GM06990 (cell line): ENCODE data around the gene RGS12.

Experiments used
- DNase-seq: peaks from one replicate; pipeline ENCODE4 v3.0.0-alpha.2; 2011; ENCODE audit not compliant: insufficient read length; ENCODE audit errors: extremely low read depth
- H3K27me3 ChIP-seq: replicated peaks from 2 replicates; pipeline ENCODE4 v1.6.0; 2011; ENCODE audit warnings: low read length; ENCODE audit not compliant: control insufficient read depth, insufficient read depth
- H3K36me3 ChIP-seq: 2 replicates; pipeline ENCODE4 v1.5.1; 2011; ENCODE audit warnings: low read length; ENCODE audit not compliant: control insufficient read depth, insufficient read depth
- H3K4me3 ChIP-seq: replicated peaks from 2 replicates; pipeline ENCODE4 v1.5.1; 2011; ENCODE audit warnings: low read depth, mild to moderate bottlenecking, control low read depth, low read length
- CTCF ChIP-seq: IDR thresholded peaks from 2 replicates; pipeline ENCODE4 v1.5.1; 2011; ENCODE audit warnings: low read length, control low read depth, mild to moderate bottlenecking, inconsistent platforms; ENCODE audit not compliant: insufficient read depth, poor library complexity, severe bottlenecking

Gene RGS12

GRCh38 chr4:3271131-3271530, 21.7 kb upstream of the RGS12 start:
- TF ChIP-seq CTCF = no peak
- H3K4me3 ChIP-seq = no peak overlapping the region
- no peaks in the 10 kb centered on the region for H3K36me3 ChIP-seq
- DNase-seq = no peak
- H3K27me3 ChIP-seq = no peaks in the 10 kb centered on the region

GRCh38 chr4:3276986-3277385, 15.8 kb upstream of the RGS12 start:
- Histone ChIP-seq H3K27me3 (no peaks in the 10 kb centered on the region), H3K36me3 (no peaks in the 10 kb centered on the region), H3K4me3 (no peak overlapping the region)
- no peak for TF ChIP-seq CTCF
- DNase-seq = no peak

GRCh38 chr4:3280466-3280865, 12.4 kb upstream of the RGS12 start:
- Histone ChIP-seq H3K4me3 (no peak overlapping the region), H3K36me3 (no peaks in the 10 kb centered on the region), H3K27me3 (no peaks in the 10 kb centered on the region)
- no peak for DNase-seq
- no peak for TF ChIP-seq CTCF

GRCh38 chr4:3283483-3283882, 9.3 kb upstream of the RGS12 start:
- Histone ChIP-seq H3K27me3 (no peaks in the 10 kb centered on the region), H3K36me3 (no peaks in the 10 kb centered on the region), H3K4me3 (no peak overlapping the region)
- TF ChIP-seq CTCF = no peak
- no peak for DNase-seq

GRCh38 chr4:3283916-3284315, 8.9 kb upstream of the RGS12 start:
- DNase-seq = no peak
- H3K27me3 ChIP-seq = no peaks in the 10 kb centered on the region
- H3K4me3 ChIP-seq = no peak overlapping the region
- TF ChIP-seq CTCF = no peak
- H3K36me3 ChIP-seq = no peaks in the 10 kb centered on the region

GRCh38 chr4:3284734-3285557, 7.9 kb upstream of the RGS12 start:
- no peak for DNase-seq
- Histone ChIP-seq H3K4me3 (no peak overlapping the region), H3K36me3 (no peaks in the 10 kb centered on the region), H3K27me3 (no peaks in the 10 kb centered on the region)
- no peak for TF ChIP-seq CTCF
